ENCODE data around the gene CDH1.

Gene CDH1

GRCh38 chr16:68859828-68860227 is 122.7 kb downstream of the CDH1 start:
- no peak for ATAC-seq

DNA sequence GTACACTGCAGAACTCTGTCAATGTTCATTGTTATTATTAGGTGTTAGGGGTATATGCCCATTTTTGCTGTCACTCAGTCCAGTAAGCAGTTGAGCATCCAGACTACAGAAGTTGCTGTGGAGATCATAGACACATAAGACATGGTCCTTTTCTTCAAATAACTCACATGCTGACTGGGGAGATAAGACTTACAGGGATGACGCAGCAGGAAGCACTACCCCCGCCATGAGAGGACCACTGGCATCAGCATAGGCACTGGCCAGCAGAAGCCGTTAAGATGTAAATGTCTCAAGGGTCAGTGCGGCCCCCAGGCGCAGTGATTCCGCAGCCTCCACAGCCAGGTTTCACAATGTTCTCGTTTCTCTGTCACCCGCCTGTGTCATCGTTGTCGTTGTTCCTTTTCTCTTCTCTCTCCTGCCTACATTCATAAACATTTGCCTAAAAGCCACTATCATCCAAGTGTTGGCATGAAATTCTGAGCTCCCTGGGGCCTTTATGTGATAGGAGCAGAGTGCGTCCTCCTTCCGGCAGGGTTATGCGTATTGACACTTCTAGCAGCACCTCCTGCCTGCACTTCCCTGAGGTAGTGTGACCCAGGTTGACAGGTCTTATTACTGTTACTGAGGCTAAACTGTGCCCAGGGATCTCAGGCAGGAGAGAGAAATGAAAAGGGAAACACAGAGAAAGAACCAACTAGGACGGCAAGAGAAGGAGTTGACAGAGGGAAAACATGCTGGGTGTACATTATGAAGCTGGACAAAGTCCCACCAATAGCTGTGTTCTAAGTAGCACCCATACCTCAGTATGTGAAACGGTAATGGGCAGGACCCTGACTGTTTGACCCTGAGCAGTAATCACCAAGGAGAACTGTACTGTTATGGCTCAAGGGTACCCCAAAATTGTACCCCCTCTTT is 124.1 kb downstream of the CDH1 start:
- ATAC-seq = no peak

- ATAC-seq = no peak
Observed at GRCh38 chr16:68866933-68867332, 129.8 kb downstream of the CDH1 start.

GRCh38 chr16:68869492-68870088 is 132.5 kb downstream of the CDH1 start:
- ATAC-seq = no peak

DNA sequence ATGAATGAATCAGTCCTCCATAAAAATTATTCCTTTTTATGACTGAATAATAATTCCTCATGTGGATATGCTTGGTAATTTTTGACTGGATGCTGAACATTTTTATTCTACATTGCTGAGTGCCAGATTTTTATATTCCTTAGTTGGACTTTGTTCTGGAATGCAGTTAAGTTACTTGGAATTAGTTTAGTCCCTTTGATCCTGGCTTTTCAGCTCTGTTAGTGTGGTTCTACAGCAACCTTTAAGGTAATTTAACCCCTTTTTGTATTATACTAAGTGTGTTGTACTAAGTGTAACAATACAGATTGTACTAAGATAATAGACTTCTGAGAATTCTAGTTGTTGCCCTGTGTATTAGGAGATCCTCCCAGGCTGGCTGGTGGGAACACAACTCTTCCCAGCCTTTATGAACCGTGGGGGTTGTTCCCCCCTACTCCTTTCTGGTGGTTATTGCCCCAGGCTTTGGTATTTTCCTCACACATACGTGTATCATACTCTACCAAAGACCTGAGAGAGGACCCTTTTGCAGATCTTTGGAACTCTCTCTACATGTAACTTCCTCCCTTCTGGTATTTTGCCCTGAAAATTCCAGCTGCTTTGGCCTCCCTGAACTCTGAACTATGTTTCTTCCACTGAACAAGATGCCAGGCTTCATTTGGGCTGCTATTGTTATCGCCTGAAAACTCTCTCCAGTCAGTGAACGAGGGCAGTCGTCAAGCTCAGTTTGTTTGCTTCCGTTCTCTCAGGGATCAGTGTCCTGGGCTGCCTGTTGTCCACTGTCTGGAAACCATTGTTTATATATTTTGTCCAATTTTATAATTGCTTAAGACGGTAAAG is 136.8 kb downstream of the CDH1 start:
- ATAC-seq = no peak

GRCh38 chr16:68875871-68876270 is 138.8 kb downstream of the CDH1 start:
- ATAC-seq = no peak

GRCh38 chr16:68883685-68884084 is 146.6 kb downstream of the CDH1 start:
- ATAC-seq = no peak

DNA sequence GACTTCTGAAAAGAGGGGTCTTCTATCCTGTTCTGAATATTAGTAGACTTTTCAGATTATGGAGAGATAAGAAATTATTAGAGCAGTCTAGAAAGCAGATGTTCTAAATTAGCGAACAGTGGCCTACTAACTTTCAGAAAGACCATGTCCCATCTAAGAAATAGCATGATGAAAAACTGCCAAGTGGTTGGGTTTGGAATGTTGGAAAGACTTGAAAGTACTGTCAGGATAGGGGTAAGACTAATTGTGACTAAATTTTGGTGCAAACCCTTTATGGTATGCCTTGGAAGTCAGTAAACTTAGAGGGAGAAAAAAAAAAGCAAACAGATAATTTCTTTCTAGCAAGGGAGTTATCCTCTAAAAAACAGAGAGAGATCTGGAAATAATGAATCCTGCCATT is 147.3 kb downstream of the CDH1 start:
- no peak for ATAC-seq
